GM12864 (cell line): ENCODE data around the gene CD180.

ENCODE experiments used
- DNase-seq: peaks from one replicate; pipeline ENCODE4 v3.0.0-alpha.2; 2011; ENCODE audit warnings: low read depth
- H3K4me3 ChIP-seq: 2 replicates; pipeline ENCODE4 v1.5.1; 2011; ENCODE audit warnings: mild to moderate bottlenecking, low read depth, low read length, control low read depth
- TF ChIP-seq, protein P1 (sequence below): IDR thresholded peaks from 2 replicates; pipeline ENCODE4 v1.5.1; 2011; ENCODE audit warnings: low read depth, mild to moderate bottlenecking, moderate library complexity, low read length, control low read depth, inconsistent platforms; ENCODE audit errors: missing control alignments

CD180 gene

DNA sequence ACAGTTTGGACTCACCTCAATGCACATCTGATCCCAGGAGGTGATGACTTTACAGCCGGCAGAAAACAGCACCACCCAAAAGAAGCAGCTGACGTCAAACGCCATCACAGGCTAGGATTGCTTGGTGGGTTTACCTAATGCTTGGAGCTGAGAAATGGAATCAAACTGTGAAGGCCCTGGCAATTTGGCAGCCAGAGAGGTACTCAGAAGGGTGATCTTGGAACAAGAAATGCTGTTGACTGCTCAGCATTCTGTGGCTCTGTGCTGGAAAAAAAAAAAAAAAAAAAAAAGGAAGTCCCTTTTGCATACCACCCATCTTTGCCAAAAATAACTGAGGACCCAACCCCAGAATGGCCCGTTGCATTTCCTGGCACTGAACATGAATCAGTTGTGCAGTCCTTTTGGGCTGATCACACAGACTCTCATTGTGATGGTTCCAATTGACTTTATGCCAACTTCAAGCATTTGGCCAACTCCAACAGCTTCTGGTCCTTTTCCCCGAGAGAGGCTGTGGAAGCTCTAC is at the start of gene CD180:
CD180 (minus strand) TSS at position 263 of the 523 bp plus-strand sequence; CDS start at position 105, 158 bp downstream.
- no peak for DNase-seq
- TF ChIP-seq, protein P1, sequence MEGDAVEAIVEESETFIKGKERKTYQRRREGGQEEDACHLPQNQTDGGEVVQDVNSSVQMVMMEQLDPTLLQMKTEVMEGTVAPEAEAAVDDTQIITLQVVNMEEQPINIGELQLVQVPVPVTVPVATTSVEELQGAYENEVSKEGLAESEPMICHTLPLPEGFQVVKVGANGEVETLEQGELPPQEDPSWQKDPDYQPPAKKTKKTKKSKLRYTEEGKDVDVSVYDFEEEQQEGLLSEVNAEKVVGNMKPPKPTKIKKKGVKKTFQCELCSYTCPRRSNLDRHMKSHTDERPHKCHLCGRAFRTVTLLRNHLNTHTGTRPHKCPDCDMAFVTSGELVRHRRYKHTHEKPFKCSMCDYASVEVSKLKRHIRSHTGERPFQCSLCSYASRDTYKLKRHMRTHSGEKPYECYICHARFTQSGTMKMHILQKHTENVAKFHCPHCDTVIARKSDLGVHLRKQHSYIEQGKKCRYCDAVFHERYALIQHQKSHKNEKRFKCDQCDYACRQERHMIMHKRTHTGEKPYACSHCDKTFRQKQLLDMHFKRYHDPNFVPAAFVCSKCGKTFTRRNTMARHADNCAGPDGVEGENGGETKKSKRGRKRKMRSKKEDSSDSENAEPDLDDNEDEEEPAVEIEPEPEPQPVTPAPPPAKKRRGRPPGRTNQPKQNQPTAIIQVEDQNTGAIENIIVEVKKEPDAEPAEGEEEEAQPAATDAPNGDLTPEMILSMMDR, result no peak
- peak within 1 kb of the TSS; percentile 75 for H3K4me3 ChIP-seq

DNA sequence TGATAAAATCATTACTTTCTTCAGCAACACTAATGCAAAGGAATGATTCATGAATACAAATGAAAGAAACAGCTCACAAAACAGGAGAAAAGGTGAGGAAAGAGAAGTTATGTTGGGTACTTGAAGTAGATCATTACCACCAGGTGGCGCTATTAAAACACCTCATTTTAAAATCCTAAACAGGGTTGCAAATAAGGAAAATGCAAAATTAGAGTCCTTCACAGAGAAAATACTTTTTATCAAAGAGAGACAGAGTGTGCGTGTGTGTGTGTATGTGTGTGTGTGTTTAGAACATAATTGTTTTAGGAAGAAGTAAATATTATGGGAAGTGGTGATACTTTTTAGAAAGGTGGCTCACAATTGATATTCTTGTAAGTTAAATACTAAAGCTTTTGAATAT is 49.5 kb upstream of the CD180 start:
- TF ChIP-seq, protein P1, result peak; percentile 47
- peak; percentile 50 for DNase-seq
- no peak overlapping the region for H3K4me3 ChIP-seq

DNA sequence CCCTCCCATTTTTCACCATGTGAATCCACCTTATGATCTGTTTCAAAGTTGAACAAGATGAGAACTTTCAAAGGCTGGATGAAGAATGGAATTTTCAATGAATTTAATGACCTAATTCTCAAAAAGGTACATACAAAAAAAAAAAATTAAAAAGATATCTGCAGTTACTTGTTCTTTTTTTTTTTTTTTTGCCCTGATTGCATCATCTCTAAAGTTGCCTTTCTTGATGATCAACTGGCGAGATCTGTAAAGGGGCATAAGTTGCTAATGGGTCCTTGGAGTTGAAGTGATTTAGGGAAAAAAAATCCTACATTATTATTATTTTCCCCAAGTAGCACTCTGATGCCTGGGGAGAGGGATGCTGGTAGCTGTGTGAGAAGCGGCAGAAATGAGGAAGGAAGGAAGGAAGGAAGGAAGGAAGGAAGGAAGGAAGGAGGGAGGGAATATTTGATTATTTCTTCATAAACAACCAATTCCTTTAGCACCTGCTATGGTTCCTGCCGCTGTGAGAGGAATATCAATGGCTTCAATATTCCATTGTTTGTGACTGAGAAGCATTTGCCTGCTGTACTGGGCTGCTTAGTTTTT is 48.8 kb upstream of the CD180 start:
- H3K4me3 ChIP-seq, result no peak overlapping the region
- TF ChIP-seq, protein P1, result no peak
- no peak for DNase-seq

DNA sequence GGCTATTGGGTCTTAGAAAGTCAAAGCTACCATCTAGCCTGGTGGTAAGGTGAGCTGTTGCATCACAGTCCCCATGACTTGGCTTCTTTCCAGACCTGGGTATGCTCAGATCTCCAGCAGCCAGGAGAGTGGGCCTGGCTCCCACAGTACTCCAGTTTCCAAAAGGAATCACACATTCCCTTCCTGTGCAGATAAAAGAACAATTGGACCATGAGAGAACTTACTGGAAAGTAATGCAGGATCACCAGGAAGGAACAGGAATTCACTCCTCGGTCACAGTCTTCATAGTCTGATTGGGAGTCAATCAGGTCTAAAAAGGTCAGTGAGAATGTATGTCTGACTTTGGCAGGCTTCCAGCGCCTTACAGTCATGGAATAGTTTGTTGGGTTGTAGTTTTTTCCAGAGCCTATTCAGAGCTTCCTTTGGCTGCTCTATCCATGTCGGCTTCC is 47.8 kb upstream of the CD180 start:
- DNase-seq, result no peak
- TF ChIP-seq, protein P1, result no peak

DNA sequence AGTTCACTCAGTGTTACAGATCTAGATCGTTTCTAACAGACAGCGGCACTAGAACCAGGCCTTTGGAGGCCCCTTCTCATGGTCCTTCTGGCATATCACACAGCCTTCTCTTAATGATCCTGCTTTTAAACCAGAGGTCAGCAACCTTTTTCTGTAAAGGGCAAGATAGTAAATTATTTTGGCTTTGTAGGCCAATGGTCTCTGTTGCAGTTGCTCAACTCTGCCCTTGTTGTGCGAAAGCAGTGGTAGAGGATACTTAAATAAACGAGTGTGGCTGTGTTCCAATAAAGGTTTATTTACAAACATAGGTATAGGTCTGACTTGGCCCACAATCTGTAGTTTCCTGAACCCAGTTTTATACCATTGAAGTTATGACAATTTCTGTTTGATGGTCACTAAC is 47.3 kb upstream of the CD180 start:
- DNase-seq, result no peak
- TF ChIP-seq, protein P1, result no peak
- no peak overlapping the region for H3K4me3 ChIP-seq

More for the DNA sequence above, 47.8 kb upstream of the CD180 start:
- H3K4me3 ChIP-seq, result no peak overlapping the region

DNA sequence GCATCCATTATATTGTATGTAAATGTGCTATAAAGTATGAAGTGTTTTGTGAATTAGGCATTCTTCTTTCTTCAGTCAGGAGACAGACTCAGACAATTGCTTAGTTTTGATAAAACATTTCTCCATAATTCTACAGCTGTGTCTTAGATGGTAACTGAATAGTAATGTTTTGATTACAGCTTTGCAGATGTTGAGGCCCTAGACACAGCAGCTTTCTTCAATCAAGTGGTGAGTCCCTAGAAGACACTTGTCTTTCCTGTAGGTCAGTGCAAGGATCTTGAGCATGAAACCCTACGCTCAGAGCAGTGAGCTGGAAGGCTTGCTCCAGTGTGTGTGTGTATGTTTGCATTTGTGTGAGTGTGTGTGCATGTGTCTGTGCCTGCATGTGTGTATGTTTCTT is 46.8 kb upstream of the CD180 start:
- DNase-seq, result no peak
- TF ChIP-seq, protein P1, result no peak
- H3K4me3 ChIP-seq, result no peak overlapping the region

DNA sequence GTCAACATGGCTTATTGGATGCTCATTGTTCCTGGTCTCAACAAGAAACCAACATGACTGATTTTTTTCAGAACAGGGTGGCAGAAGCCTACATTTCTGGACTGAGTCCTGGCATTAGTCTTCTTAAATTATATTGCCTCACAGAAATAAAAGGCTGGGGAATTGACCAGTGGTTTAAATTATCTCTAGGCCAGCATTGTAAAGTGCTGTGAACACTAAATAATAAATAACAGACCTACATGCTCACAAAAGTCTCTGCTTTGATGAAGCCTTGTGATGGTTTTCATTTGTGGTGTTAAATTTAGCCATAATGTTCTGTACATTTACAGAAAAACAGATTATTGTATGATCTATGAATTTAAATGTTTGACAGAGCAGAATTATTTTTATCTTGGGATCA is 44.7 kb upstream of the CD180 start:
- TF ChIP-seq, protein P1, result no peak
- H3K4me3 ChIP-seq, result no peak overlapping the region
- no peak for DNase-seq
